HG03103 (cell line): ENCODE measurements around the gene TMEM191C.
"Not testable (repeated sequence)": the region's sequence is repeated elsewhere in the genome, so short reads cannot be mapped to it uniquely, and the experiment has no call there.

Experiments
- ATAC-seq: cut with Tn5 transposase; IDR thresholded peaks from one replicate; pipeline ENCODE4 v1.9.1; 2021; ENCODE audit warnings: low read depth; ENCODE audit not compliant: unreplicated experiment

TMEM191C gene

GRCh38 chr22:21467337-21468193 is at the start of gene TMEM191C:
TSS of gene TMEM191C (plus strand) at chr22:21467387. CDS start at chr22:21467460, 73 bp downstream.
- not testable (repeated sequence) for ATAC-seq

DNA sequence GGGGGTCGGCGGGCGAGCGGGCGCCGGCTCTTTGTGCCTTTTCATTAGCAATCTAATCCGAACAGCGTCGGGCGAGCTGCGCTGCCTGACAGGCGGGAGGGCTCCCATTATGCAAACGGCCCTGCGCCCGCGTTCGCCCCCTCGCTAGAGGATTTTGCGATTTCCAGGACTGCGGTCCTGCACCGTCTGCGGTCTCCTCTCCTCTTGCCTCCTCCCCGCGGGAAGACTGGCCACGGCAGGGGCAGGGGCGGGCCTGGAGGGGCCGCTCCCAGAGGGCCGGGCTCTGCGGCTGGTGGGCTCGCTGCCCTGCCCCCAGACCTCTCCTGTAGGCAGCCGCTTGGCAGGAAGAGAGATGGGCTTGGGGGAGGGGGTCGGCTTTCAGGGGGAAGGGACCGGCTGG is 49.3 kb upstream of the TMEM191C start:
- ATAC-seq: peak; percentile 7

DNA sequence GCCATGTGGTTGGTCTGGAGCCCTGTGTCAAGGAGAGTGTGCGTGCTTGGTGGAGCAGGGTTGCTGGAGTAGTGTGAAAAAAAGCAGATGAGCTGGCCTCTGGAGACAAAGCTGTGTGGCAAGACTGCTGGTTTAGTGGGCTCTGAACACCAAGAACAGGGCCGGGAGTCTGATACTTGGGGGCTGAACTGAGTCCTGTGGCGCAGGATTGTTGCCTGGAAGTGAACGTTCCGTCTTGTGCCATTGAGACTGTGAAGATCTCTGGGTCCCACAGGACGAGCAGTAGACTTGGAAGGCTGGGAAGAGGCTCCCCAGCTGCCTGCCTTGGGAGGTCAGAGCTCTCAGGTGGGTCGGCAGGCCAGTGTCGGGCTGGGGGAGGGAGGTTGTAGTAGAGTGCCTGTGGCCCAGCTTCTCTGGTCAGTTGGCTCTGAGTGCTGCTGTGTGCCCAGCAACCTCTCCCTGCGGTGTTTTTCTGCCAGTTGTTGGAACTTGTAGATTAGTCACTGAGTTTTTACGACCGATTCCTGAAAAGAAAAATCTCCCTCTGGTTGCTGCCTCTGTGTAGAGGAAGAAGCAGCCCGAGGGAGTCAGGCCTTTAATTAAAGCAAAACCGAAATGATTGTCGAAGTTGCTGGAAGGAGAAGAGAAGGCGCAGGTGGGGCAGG is 48.1 kb upstream of the TMEM191C start:
- not testable (repeated sequence) for ATAC-seq

- ATAC-seq: not testable (repeated sequence)
Measured at GRCh38 chr22:21420180-21420763, 46.9 kb upstream of the TMEM191C start.

DNA sequence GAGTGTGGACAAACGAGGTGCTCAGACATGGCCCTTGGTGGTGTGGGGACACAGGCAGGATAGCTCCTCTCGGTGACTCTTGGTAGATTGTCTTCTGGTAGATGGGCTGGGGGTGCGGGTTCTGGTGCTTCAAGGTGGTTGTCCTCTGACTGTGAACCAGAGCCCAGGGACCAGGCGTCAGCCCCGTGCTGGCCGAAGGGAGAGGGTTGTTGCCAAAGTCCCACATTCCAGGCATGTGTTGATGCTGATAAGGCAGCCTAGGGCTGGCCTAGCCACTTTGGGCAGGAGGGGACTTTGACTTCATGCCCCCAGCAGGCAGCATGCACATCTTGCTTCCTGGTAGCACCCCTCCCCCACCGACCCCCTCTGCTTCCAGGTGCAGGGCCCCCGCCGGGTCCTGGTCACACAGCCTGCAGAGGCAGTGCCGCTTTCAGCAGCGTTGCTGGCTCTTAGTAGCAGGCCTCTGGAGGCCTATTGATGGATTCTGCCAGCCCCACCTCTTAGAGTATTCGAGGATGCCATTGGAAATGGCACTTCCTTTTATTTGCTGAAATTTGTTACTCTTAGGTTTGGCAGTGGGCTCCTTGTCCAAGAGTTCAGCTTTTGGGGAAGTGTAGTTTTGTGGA is 43.0 kb upstream of the TMEM191C start:
- ATAC-seq: not testable (repeated sequence)

- ATAC-seq: not testable (repeated sequence)
Measured at GRCh38 chr22:21434378-21435233, 32.6 kb upstream of the TMEM191C start.

GRCh38 chr22:21435998-21436810 is 31.0 kb upstream of the TMEM191C start:
- not testable (repeated sequence) for ATAC-seq

- not testable (repeated sequence) for ATAC-seq
Measured at GRCh38 chr22:21438013-21438412, 29.2 kb upstream of the TMEM191C start.

DNA sequence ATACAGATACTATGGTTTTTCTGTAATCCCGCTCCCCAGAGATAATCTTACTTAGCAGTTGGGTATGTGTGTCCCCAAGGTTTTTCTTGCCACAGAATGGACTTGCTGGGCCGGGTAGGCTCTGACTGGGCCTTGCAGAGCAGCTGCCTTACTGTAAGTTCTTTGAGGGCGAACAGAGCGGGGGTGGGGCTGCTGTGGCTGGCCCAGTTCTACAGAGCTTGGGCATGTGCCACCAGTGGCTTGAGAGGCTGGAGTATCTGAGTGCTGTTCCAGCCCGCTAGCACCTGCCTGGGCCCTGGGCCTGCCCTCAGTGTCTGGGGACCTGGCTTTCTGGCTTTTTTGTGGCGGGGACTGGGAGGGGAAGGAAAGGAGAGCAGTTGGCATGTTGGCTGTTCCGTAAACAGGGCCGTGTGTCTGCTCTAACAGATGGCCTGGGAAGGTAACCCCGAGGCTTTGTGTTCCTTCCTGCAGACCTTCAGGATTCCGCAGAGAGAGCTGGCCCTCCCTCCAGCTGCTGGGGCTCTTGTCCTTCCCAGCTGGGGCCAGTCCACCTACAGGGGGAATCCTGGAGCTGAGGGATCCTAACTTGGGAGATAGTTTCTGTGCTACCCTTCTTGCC is 27.1 kb upstream of the TMEM191C start:
- not testable (repeated sequence) for ATAC-seq

GRCh38 chr22:21440676-21441075 is 26.5 kb upstream of the TMEM191C start:
- ATAC-seq: not testable (repeated sequence)

DNA sequence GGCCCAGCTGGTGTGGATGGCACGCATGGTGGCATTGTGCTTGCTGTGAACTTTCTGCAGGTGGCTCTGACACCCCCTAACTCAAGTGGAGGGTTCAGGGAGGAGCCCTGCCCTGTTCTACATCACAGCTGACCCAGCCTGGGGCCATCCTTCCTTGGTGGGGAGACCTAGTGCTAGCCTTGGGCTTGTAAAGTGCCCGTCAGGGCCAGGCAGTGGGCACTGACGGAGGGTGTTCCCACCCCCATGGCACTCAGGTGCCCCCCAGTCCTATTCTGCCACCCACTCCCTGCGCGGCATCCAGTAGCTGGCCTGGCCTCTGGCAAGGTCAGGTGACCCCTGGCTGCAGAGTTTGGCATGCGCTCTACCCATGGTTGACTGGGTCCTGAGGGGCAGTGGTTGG is 26.0 kb upstream of the TMEM191C start:
- ATAC-seq: not testable (repeated sequence)

DNA sequence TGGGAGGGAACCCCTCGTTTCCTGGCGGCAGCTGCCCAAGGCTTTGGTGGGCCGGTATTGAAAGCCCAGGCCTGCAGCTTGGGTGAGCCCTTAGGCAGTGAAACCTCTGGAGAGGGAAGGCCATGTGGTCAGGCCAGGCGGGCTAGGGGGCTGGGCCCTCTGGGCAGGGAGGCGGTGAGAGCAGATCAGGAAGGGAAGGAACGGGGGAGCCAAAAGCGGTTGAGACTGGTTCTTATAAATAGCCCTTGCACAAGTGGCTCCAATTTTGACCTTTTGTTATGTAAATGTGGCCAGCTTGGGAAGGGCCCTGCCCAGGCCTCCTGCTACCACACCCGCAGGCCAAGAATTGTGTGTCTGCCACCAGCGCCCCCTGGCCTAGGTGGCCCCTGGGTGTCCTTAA is 25.1 kb upstream of the TMEM191C start:
- ATAC-seq: not testable (repeated sequence)

GRCh38 chr22:21442646-21443045 is 24.5 kb upstream of the TMEM191C start:
- not testable (repeated sequence) for ATAC-seq

DNA sequence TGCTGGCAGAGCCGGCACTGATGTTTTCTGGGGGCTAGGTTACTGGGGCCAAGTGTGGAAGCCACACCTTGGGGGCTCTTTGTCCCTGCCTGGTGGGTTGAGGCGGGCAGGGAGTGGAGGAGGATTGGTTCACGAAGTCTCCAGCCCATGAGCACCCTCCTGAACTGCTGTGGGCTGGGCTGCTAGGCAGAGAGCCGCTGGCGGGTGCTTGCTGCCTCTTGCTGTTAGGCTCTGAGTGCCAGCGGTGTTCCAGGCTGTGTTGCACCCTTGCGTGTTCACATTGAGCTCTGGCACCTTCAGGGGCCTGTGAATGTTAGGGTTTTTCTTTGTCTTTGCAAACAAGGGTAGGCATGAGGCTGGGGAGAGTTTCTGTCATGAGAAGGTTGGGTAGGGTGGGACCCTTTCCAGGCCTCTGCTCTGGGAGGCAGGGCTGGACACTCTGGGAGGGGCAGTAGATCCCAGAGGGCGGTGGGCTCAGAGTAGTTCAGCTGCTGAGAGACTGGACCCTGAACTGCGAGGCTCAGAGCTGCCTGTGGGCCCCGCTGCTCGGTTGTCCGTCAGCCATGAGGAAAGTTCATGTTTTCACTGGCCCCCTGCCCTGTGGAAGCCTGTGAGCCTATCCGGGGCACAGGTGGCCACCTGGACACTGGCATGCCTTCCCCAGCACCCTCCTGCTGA is 24.0 kb upstream of the TMEM191C start:
- no peak for ATAC-seq

DNA sequence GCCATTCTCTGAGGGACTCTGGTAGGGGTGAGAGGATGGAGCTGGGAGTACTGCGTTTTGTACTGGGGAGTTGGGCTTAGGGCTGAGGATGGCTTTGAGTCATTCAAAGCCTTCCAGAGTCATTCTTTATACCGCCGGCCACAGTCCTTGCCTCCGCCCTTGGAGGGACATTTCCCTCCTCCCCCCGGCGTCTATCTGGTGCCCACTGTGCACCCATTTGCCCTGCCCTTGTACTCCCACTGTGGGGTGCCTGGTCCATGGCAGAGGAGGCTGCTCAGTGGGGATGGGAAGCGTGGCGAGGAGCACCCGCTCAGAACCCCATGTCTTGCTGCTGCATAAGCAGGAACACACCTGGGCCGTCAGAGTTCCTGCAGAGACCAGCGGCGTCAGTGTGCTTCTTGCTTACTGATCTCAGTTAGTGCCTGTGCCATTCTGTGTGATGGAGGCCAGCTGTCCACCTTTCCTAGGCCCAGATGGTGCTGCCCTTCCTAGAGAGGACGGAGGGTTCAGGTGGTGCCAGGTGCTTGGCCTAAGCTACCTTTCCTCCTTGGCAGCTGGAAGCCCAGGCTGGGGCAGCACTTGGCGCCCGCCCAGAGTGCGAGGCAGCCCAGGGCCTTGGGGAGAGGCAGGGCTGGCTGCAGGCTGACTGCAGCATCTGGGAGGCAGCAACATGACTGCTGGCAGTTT is 23.3 kb upstream of the TMEM191C start:
- ATAC-seq: no peak

DNA sequence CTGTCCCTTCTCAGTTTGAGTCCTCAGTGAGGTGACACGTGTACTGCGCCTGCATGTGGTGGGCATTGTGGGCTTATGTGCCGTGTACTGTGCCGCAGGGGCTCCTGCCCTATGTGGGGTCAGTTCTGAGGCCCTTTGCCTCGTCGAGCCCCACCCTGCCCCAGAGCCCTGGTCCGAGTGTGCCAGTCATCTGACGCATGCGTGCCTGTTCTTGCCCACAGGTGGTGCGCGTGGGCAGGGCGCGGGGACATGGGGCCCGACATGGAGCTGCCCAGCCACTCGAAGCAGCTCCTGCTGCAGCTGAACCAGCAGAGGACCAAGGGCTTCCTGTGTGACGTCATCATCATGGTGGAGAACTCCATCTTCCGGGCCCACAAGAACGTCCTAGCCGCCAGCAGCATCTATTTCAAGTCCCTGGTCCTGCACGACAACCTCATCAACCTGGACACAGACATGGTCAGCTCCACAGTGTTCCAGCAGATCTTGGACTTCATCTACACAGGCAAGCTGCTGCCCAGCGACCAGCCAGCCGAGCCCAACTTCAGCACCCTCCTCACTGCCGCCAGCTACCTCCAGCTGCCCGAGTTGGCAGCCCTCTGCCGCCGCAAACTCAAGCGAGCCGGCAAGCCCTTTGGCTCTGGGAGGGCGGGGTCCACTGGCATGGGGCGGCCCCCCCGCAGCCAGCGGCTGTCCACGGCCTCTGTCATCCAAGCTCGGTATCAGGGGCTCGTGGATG is 22.3 kb upstream of the TMEM191C start:
- no peak for ATAC-seq
